ENCODE data around the gene TEN1.

GRCh38 chr17:76025294-76025693, 46.3 kb downstream of the TEN1 start:
- TF ChIP-seq POLR2AphosphoS5 (IDR thresholded peaks at IDR 0.05; ENCODE audit: low read depth, low read length) (no peak), TAF1 (IDR thresholded peaks at IDR 0.05; ENCODE audit: borderline replicate concordance, low read depth, low read length) (no peak), POLR2A (IDR thresholded peaks at IDR 0.05; ENCODE audit: low read depth, low read length) (no peak)

All from GM12892 (cell line).